HL-60 (cell line): Measurements from ENCODE around the gene RFFL.

Experiments used
- DNase-seq, 2 experiments: peaks; one replicate each; pipeline ENCODE4 v3.0.0-alpha.2; 2010 to 2020; ENCODE audit warnings: low read depth in 1 of 2, low spot score in 1 of 2
- H3K27ac ChIP-seq: fragments of 250-450 bp; sonication (Bioruptor Pico); replicated peaks from 2 replicates; pipeline ENCODE4 v1.5.1; 2020; ENCODE audit warnings: mild to moderate bottlenecking, moderate library complexity
- H3K27me3 ChIP-seq: fragments of 250-450 bp; sonication (Bioruptor Pico); 2 replicates; pipeline ENCODE4 v1.5.1; 2021; ENCODE audit warnings: mild to moderate bottlenecking, moderate library complexity; ENCODE audit not compliant: insufficient read depth, poor library complexity, severe bottlenecking
- H3K4me3 ChIP-seq: replicated peaks from 2 replicates; pipeline ENCODE4 v1.5.1; 2011; ENCODE audit warnings: mild to moderate bottlenecking, control low read depth, low read length; ENCODE audit not compliant: insufficient read depth
- GABPA ChIP-seq: IDR thresholded peaks from 2 replicates; pipeline ENCODE4 v1.6.1; 2012; ENCODE audit warnings: low read depth
- POLR2AphosphoS5 ChIP-seq: IDR thresholded peaks from 2 replicates; pipeline ENCODE4 v1.6.1; 2012; ENCODE audit warnings: low read depth
- REST ChIP-seq: IDR thresholded peaks from 2 replicates; pipeline ENCODE4 v1.6.1; 2012; ENCODE audit warnings: low read depth; ENCODE audit not compliant: insufficient replicate concordance
- SPI1 ChIP-seq: IDR thresholded peaks from 2 replicates; pipeline ENCODE4 v1.6.1; 2012; ENCODE audit warnings: low read depth, mild to moderate bottlenecking, borderline replicate concordance
- TF ChIP-seq, protein P1 (sequence below): IDR thresholded peaks from one replicate; pipeline ENCODE4 v1.5.1; 2011; ENCODE audit warnings: low read length, control low read depth, inconsistent platforms; ENCODE audit not compliant: insufficient read depth

Gene RFFL

GRCh38 chr17:35101725-35102124 is 38.2 kb upstream of the RFFL start:
- no peak for DNase-seq
- H3K27ac ChIP-seq: no peak overlapping the region; the same call in 1 of the 2 replicates
- TF ChIP-seq SPI1: no peak
- no peak for TF ChIP-seq REST
- TF ChIP-seq, protein P1, sequence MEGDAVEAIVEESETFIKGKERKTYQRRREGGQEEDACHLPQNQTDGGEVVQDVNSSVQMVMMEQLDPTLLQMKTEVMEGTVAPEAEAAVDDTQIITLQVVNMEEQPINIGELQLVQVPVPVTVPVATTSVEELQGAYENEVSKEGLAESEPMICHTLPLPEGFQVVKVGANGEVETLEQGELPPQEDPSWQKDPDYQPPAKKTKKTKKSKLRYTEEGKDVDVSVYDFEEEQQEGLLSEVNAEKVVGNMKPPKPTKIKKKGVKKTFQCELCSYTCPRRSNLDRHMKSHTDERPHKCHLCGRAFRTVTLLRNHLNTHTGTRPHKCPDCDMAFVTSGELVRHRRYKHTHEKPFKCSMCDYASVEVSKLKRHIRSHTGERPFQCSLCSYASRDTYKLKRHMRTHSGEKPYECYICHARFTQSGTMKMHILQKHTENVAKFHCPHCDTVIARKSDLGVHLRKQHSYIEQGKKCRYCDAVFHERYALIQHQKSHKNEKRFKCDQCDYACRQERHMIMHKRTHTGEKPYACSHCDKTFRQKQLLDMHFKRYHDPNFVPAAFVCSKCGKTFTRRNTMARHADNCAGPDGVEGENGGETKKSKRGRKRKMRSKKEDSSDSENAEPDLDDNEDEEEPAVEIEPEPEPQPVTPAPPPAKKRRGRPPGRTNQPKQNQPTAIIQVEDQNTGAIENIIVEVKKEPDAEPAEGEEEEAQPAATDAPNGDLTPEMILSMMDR: no peak
- no peak for TF ChIP-seq POLR2AphosphoS5
- TF ChIP-seq GABPA: no peak
- H3K4me3 ChIP-seq: no peak overlapping the region
- H3K27me3 ChIP-seq: no peaks in the 10 kb centered on the region

DNA sequence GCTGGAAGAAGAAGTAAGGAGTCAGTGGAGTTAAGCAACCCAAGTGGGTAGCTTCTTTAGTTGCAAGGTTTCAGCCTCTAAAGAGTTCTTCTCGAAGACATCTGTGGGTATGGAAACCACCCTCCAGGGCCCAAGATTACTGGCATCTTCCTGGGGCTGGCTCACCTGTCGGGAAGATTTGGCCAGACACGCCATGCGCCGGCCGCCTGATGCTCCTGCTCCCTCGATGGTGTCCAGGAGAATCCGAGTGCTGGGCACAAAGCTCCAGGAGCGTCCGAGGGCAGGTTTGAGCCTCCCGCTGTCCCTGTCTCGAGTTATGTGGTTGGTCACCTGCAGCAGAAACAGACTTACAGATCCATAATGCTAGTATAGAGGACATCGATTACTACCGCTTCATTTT is 37.5 kb upstream of the RFFL start:
- Histone ChIP-seq H3K27ac (peak overlapping the region; percentile 32), H3K4me3 (no peak overlapping the region), H3K27me3 (no peaks in the 10 kb centered on the region)
- DNase-seq: no peak
- TF ChIP-seq POLR2AphosphoS5 (no peak), SPI1 (no peak)

- no peak for TF ChIP-seq SPI1
- no peak for TF ChIP-seq REST
- TF ChIP-seq, protein P1: no peak
- TF ChIP-seq POLR2AphosphoS5: no peak
- no peak for TF ChIP-seq GABPA
- Histone ChIP-seq H3K27ac (no peak overlapping the region), H3K27me3 (no peaks in the 10 kb centered on the region), H3K4me3 (no peak overlapping the region)
- DNase-seq: no peak
Measured at GRCh38 chr17:35099908-35100307, 36.4 kb upstream of the RFFL start.

DNA sequence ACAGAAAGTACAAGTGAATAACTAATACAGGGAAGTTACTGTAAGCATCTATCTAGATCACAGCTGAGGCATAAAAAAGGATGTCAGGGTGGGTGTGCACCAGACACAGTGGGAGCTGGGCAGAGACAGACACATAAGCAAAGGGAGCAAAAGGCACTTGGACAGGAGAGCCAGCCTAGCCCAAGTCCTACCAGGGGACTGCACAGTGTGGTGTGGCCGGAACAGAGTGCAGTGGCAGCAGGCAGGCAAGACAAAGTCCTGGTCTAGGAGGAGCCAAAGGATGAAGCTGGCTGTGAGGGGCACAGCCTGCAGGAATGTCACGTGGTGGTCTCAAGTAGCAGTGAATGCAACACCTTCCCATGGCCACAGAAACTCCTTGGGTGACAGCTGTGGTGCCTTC is 34.3 kb upstream of the RFFL start:
- Histone ChIP-seq H3K4me3 (no peak overlapping the region), H3K27ac (no peak overlapping the region)
- TF ChIP-seq POLR2AphosphoS5 (no peak), REST (no peak), SPI1 (no peak), GABPA (no peak)
- TF ChIP-seq, protein P1: no peak

More for the DNA sequence above, 34.3 kb upstream of the RFFL start:
- H3K27me3 ChIP-seq: no peaks in the 10 kb centered on the region
- no peak for DNase-seq
